Epithelial cell of proximal tubule (primary cell): ENCODE results near the gene CAMKK2. TPM values are rescaled to one million over a fixed set of nuclear protein-coding genes. Genes with fewer than 3 reads are reported as not detected.
A peak's percentile ranks its signal among the peaks of the same experiment; 100 is the strongest.

Experiments
- DNase-seq: peaks from one replicate; pipeline ENCODE4 v3.0.0-alpha.2; 2011; ENCODE audit warnings: low read depth
- H3K4me3 ChIP-seq: 2 replicates; pipeline ENCODE4 v1.5.1; 2011; ENCODE audit warnings: low read depth, mild to moderate bottlenecking, low read length
- total RNA-seq: library from RNA; depleted of rRNA; stranded (reverse); fragments of >200 nt; gene quantifications from 2 replicates; pipeline ENCODE4 v1.2.3, GENCODE V29; 2015
- TF ChIP-seq, protein P1 (sequence below): conservative IDR thresholded peaks from 2 replicates; pipeline ENCODE4 v1.5.1; 2012; ENCODE audit warnings: low read depth, mild to moderate bottlenecking, low read length

CAMKK2 gene
- total RNA-seq, result 23.2 and 32.6 TPM in 2 replicates

DNA sequence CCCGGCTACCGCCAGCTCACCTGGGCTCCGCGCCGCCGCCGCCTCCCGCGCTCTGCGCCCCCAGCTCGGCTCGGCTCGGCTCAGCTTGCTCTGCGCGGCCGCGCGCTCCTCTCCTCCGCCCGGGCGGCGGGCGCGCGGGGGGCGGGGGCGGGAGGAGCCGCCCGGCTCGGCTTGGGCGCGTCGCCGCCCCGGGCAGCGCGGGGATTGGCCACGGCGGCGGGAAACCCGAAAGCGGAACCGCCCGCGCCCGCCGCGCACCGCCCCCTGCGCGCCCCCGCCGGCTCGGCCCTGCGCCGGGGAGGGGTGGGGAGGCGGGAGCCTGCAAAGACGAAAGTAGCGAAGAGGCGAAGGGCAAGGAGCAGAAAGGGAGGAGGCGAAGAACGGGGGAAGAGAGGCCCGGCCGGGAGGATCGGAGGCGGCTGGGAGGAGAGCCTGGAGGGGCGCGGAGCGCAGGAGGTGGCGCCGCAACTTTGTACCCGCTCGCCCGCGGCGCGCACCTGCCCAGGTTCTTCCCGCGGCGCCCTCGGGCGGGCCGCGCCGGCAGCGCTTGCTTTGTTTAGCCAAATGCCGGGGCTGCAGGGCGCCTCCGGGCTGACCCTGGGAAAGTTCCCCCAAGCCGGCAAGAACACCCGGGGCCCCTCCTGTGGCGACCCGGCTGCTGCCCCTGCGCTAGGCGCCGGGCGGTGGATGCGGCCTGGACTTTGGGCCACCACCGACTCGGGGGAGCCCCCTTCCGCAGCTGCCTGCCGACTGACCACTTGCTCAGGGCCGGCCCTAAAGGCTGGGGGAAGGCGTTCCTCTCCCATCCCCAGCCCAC, at the start of gene CAMKK2:
CAMKK2 (minus strand) TSS at position 92 of the 817 bp plus-strand sequence. CDS start 22,183 bp downstream, outside the sequence.
- TF ChIP-seq, protein P1, sequence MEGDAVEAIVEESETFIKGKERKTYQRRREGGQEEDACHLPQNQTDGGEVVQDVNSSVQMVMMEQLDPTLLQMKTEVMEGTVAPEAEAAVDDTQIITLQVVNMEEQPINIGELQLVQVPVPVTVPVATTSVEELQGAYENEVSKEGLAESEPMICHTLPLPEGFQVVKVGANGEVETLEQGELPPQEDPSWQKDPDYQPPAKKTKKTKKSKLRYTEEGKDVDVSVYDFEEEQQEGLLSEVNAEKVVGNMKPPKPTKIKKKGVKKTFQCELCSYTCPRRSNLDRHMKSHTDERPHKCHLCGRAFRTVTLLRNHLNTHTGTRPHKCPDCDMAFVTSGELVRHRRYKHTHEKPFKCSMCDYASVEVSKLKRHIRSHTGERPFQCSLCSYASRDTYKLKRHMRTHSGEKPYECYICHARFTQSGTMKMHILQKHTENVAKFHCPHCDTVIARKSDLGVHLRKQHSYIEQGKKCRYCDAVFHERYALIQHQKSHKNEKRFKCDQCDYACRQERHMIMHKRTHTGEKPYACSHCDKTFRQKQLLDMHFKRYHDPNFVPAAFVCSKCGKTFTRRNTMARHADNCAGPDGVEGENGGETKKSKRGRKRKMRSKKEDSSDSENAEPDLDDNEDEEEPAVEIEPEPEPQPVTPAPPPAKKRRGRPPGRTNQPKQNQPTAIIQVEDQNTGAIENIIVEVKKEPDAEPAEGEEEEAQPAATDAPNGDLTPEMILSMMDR, result peak; percentile 15

DNA sequence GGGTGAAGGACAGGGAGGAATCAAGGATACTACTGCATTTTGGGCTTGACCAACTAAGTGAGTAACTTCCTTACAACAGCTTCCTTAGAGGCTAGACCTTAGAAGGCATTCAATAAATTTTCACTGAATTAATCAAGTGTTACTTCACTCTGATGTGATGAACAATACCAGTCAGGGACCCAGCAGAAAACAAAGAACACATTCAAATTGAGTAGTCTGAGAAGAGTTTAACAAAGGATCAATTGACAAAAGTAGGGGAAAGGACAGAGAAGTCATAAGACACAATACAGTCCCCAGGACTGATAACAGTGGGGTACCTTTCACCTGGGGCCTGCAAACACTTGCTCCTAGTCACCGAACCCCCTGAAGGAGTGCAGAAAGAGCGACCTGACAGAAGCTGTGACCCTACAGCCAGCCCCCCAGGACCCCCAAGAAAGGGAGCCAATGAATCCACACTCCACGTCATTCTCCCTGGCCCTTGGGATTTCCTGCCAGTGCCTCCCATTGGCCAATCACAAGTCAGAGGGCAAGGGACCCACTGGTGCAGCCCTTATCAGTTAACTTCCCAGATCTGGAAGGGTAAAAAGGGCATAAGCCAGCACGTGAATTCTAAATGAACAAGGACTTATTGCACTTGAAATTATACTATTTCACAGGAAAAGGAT, 48.8 kb upstream of the CAMKK2 start:
- TF ChIP-seq, protein P1, result no peak
- no peak overlapping the region for H3K4me3 ChIP-seq
- DNase-seq, result no peak

More for the DNA sequence above, at the start of gene CAMKK2:
- no peak for DNase-seq
- peak within 1 kb of the TSS; percentile 96 for H3K4me3 ChIP-seq

DNA sequence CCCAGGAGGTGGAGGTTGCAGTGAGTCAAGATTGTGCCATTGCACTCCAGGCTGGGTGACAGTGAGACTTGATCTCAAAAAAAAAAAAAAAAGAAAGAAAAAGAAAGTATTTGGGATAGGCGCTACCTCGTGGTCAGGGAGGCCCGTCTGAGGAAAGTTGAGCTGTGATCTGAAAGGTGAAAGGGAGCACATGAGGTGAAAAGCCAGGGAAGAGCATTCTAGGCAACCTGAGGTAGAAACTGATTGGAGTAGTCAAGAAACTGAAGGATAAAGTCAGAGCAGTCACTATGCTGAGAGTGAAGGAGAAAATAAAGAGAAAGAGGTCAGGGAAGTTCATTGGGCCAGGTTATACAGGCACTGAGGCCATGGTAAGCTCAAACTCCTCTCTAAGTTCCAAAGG, 48.0 kb upstream of the CAMKK2 start:
- TF ChIP-seq, protein P1, result no peak
- no peak for DNase-seq
- no peak overlapping the region for H3K4me3 ChIP-seq

DNA sequence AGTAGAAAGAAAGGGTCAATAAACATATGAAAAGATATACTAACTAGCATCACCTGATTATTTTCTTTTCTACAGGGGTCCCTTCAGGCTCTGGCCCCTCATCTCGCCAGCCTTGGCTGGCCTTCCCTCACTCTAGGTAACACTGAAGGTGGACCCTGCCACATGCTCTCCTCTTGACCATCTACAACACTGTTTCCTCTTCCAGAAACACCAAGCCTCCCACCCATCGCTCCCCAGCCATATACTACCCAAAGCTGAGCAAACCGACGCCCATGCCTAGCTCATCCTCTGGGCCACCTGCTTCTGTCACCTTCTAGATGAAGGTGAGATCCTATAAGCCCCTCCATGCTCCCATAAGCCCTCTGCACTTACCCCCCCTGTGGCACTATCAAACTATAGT, 40.9 kb upstream of the CAMKK2 start:
- TF ChIP-seq, protein P1, result no peak
- DNase-seq, result no peak
- H3K4me3 ChIP-seq, result no peak overlapping the region

DNA sequence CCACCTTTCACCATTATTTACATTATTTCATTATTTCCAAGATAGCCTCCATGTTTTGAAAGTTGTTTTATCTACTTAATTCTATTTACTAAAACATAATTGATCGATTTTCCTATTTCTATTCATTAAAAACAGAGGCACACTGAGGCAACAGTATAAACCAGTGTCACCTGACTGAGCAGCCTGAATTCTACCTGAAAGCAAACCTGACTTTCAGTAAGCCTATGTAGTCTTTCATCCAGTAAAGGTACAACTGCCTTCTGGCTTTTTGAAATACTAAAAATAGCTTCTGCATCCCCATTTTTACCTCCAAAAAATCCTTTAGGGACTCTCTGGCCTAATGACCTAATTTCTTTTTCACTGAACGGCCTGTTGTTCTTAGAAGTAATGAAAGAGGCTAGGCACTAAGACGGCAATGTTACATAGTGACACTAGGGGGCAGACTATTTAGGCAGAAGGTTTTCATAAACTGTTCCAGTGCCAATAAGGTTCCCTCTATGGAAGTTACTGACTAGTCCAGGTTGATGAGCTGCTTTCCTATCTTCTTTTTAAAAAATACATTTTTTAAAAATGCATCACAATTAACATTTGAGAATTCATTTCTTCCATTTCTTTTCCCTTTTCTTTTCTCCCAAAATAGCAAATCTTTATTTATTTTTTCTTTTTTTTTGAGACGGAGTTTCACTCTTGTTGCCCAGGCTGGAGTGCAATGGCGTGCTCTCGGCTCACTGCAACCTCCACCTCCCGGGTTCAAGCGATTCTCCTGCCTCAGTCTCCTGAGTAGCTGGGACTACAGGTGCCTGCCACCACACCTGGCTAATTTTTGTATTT, 38.2 kb upstream of the CAMKK2 start:
- peak; percentile 44 for DNase-seq
- H3K4me3 ChIP-seq, result no peak overlapping the region
- TF ChIP-seq, protein P1, result peak; percentile 85

DNA sequence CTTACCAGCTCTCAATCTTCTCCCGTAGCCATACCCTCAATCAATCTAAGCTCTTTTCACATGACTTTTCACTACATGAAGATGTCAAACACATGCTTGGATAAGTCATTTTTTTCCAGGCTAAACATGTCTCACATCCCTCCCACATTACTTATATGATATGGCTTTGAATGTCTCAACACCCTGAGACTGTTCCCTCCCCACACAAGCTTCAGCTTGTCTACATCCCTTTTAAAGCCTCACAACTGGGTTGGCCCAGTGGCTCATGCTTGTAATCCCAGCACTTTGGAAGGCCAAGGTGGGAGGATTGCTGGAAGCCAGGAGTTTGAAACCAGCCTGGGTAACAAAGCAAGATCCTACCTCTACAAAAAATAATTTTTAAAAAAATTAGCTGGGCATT, 37.2 kb upstream of the CAMKK2 start:
- DNase-seq, result no peak
- H3K4me3 ChIP-seq, result no peak overlapping the region
- TF ChIP-seq, protein P1, result no peak
